ENCODE data around the gene BTN1A1.

Gene BTN1A1

GRCh38 chr6:26552640-26553188 lies 52.6 kb downstream of the BTN1A1 start:
- Histone ChIP-seq H3K4me3 (ENCODE audit: control insufficient read depth in 1 of 7, extremely low read depth in 1 of 7, insufficient read depth in 4 of 7, low read depth in 2 of 7, low read length in 6 of 7) (peak overlapping the region in 6 of 7 experiments; percentile 75 to 100 (median 90)), H3K9me3 (ENCODE audit: control extremely low read depth in 1 of 5, control insufficient read depth in 4 of 5, insufficient read depth in 2 of 5, low read depth in 1 of 5, low read length in 4 of 5) (no peaks in the 10 kb centered on the region), H3K27ac (ENCODE audit: insufficient read depth in 1 of 2, low read depth in 1 of 2, low read length in 2 of 2, poor library complexity in 1 of 2, severe bottlenecking in 2 of 2) (peak overlapping the region in 1 of 2 experiments; percentile 46), H3K27me3 (replicated peaks in 2 of 5; ENCODE audit: control insufficient read depth in 4 of 5, insufficient read depth in 5 of 5, low read length in 4 of 5) (no peaks in the 10 kb centered on the region), H3K4me1 (ENCODE audit: control extremely low read depth in 1 of 4, control insufficient read depth in 4 of 4, insufficient read depth in 4 of 4, low read length in 3 of 4) (peaks cover 10 to 22% (median 20%) of the 10 kb centered on the region in 4 experiments), H3K36me3 (ENCODE audit: control insufficient read depth in 4 of 4, insufficient read depth in 4 of 4, low read length in 3 of 4) (no peaks in the 10 kb centered on the region)
- ChIA-PET POLR2A (interaction anchor here (1.4 to 1.6 kb wide), 2 partner anchors 16 to 19 kb away, joined by 3 to 5 read pairs; no protein-coding TSS in a partner anchor), CTCF (interaction anchor here (0.8 to 5.1 kb wide), 7 partner anchors 10 to 43 kb away, joined by 3 to 21 read pairs (median 6); no protein-coding TSS in a partner anchor)
- WGBS (ENCODE audit: insufficient coverage), result 69% methylated on average over 10 of the region's 11 CpGs
- DNase-seq, result peak in 2 of 3 donors; percentile 34 to 38

- Histone ChIP-seq H3K4me3 (ENCODE audit: control insufficient read depth in 1 of 7, extremely low read depth in 1 of 7, insufficient read depth in 4 of 7, low read depth in 2 of 7, low read length in 6 of 7) (peak overlapping the region in 6 of 7 experiments; percentile 75 to 100 (median 90)), H3K27ac (ENCODE audit: insufficient read depth in 1 of 2, low read depth in 1 of 2, low read length in 2 of 2, poor library complexity in 1 of 2, severe bottlenecking in 2 of 2) (peak overlapping the region in 1 of 2 experiments; percentile 78)
- POLR2A ChIA-PET, result interaction anchor here (1.4 to 1.6 kb wide), 2 partner anchors 16 to 19 kb away, joined by 3 to 5 read pairs; no protein-coding TSS in a partner anchor
Observed at GRCh38 chr6:26553264-26553634, 53.1 kb downstream of the BTN1A1 start.

GRCh38 chr6:26553635-26554446 lies 53.7 kb downstream of the BTN1A1 start:
- H3K4me1 ChIP-seq (ENCODE audit: control extremely low read depth in 1 of 4, control insufficient read depth in 4 of 4, insufficient read depth in 4 of 4, low read length in 3 of 4), result peaks cover 10 to 22% (median 20%) of the 10 kb centered on the region in 4 experiments
- no peaks in the 10 kb centered on the region for H3K9me3 ChIP-seq (ENCODE audit: control extremely low read depth in 1 of 5, control insufficient read depth in 4 of 5, insufficient read depth in 2 of 5, low read depth in 1 of 5, low read length in 4 of 5)
- H3K4me3 ChIP-seq (ENCODE audit: control insufficient read depth in 1 of 7, extremely low read depth in 1 of 7, insufficient read depth in 4 of 7, low read depth in 2 of 7, low read length in 6 of 7), result peak overlapping the region in 6 of 7 experiments; percentile 75 to 100 (median 90)
- ChIA-PET POLR2A (interaction anchor here (1.4 to 1.6 kb wide), 2 partner anchors 15 to 18 kb away, joined by 3 to 5 read pairs; no protein-coding TSS in a partner anchor), CTCF (interaction anchor here (0.8 to 5.1 kb wide), 11 partner anchors 12 to 264 kb away, joined by 3 to 21 read pairs (median 4); partner anchors contain the start of gene HMGN4)
- peak overlapping the region in 1 of 2 experiments; percentile 78 for H3K27ac ChIP-seq (ENCODE audit: insufficient read depth in 1 of 2, low read depth in 1 of 2, low read length in 2 of 2, poor library complexity in 1 of 2, severe bottlenecking in 2 of 2)
- H3K27me3 ChIP-seq (replicated peaks in 2 of 5; ENCODE audit: control insufficient read depth in 4 of 5, insufficient read depth in 5 of 5, low read length in 4 of 5), result no peaks in the 10 kb centered on the region
- peak; percentile 85 to 93 (median 92) for DNase-seq
- H3K36me3 ChIP-seq (ENCODE audit: control insufficient read depth in 4 of 4, insufficient read depth in 4 of 4, low read length in 3 of 4), result no peaks in the 10 kb centered on the region
- WGBS (ENCODE audit: insufficient coverage), result 1% methylated on average over 19 of the region's 19 CpGs

More at GRCh38 chr6:26553264-26553634, 53.1 kb downstream of the BTN1A1 start:
- peak; percentile 85 to 90 (median 86) for DNase-seq
- Histone ChIP-seq H3K27me3 (replicated peaks in 2 of 5; ENCODE audit: control insufficient read depth in 4 of 5, insufficient read depth in 5 of 5, low read length in 4 of 5) (no peaks in the 10 kb centered on the region), H3K9me3 (ENCODE audit: control extremely low read depth in 1 of 5, control insufficient read depth in 4 of 5, insufficient read depth in 2 of 5, low read depth in 1 of 5, low read length in 4 of 5) (no peaks in the 10 kb centered on the region), H3K4me1 (ENCODE audit: control extremely low read depth in 1 of 4, control insufficient read depth in 4 of 4, insufficient read depth in 4 of 4, low read length in 3 of 4) (peaks cover 10 to 22% (median 20%) of the 10 kb centered on the region in 4 experiments), H3K36me3 (ENCODE audit: control insufficient read depth in 4 of 4, insufficient read depth in 4 of 4, low read length in 3 of 4) (no peaks in the 10 kb centered on the region)
- WGBS (ENCODE audit: insufficient coverage), result 0% methylated on average over 3 of the region's 13 CpGs
- CTCF ChIA-PET, result interaction anchor here (0.8 to 5.1 kb wide), 9 partner anchors 11 to 223 kb away, joined by 3 to 21 read pairs (median 4); partner anchors contain the start of gene HMGN4

GRCh38 chr6:26554447-26554696 lies 54.3 kb downstream of the BTN1A1 start:
- POLR2A ChIA-PET, result interaction anchor here (1.6 kb wide), 1 partner anchor 14 kb away, joined by 3 read pairs; no protein-coding TSS in a partner anchor

GRCh38 chr6:26554697-26555504 lies 54.8 kb downstream of the BTN1A1 start:
- peak overlapping the region in 1 of 2 experiments; percentile 45 for H3K27ac ChIP-seq (ENCODE audit: insufficient read depth in 1 of 2, low read depth in 1 of 2, low read length in 2 of 2, poor library complexity in 1 of 2, severe bottlenecking in 2 of 2)
- H3K4me1 ChIP-seq (ENCODE audit: control extremely low read depth in 1 of 4, control insufficient read depth in 4 of 4, insufficient read depth in 4 of 4, low read length in 3 of 4), result peaks cover 10 to 22% (median 19%) of the 10 kb centered on the region in 4 experiments
- POLR2A ChIA-PET, result no interaction called here
- WGBS (ENCODE audit: insufficient coverage), result 14% methylated on average over 17 of the region's 27 CpGs
- H3K36me3 ChIP-seq (ENCODE audit: control insufficient read depth in 4 of 4, insufficient read depth in 4 of 4, low read length in 3 of 4), result no peaks in the 10 kb centered on the region
- no peaks in the 10 kb centered on the region for H3K9me3 ChIP-seq (ENCODE audit: control extremely low read depth in 1 of 5, control insufficient read depth in 4 of 5, insufficient read depth in 2 of 5, low read depth in 1 of 5, low read length in 4 of 5)
- peak overlapping the region in 6 of 7 experiments; percentile 75 to 100 (median 90) for H3K4me3 ChIP-seq (ENCODE audit: control insufficient read depth in 1 of 7, extremely low read depth in 1 of 7, insufficient read depth in 4 of 7, low read depth in 2 of 7, low read length in 6 of 7)
- CTCF ChIA-PET, result interaction anchor here (1.0 to 5.1 kb wide), 6 partner anchors 9 to 265 kb away, joined by 3 to 21 read pairs (median 4); no protein-coding TSS in a partner anchor
- peak in 2 of 3 donors; percentile 68 to 79 for DNase-seq
- H3K27me3 ChIP-seq (replicated peaks in 2 of 5; ENCODE audit: control insufficient read depth in 4 of 5, insufficient read depth in 5 of 5, low read length in 4 of 5), result no peaks in the 10 kb centered on the region

More at GRCh38 chr6:26554447-26554696, 54.3 kb downstream of the BTN1A1 start:
- CTCF ChIA-PET, result interaction anchor here (1.1 to 5.1 kb wide), 9 partner anchors 12 to 265 kb away, joined by 3 to 21 read pairs (median 4); partner anchors contain the start of gene HMGN4
- Histone ChIP-seq H3K4me3 (ENCODE audit: control insufficient read depth in 1 of 7, extremely low read depth in 1 of 7, insufficient read depth in 4 of 7, low read depth in 2 of 7, low read length in 6 of 7) (peak overlapping the region in 6 of 7 experiments; percentile 75 to 100 (median 90)), H3K9me3 (ENCODE audit: control extremely low read depth in 1 of 5, control insufficient read depth in 4 of 5, insufficient read depth in 2 of 5, low read depth in 1 of 5, low read length in 4 of 5) (no peaks in the 10 kb centered on the region), H3K36me3 (ENCODE audit: control insufficient read depth in 4 of 4, insufficient read depth in 4 of 4, low read length in 3 of 4) (no peaks in the 10 kb centered on the region), H3K4me1 (ENCODE audit: control extremely low read depth in 1 of 4, control insufficient read depth in 4 of 4, insufficient read depth in 4 of 4, low read length in 3 of 4) (peaks cover 10 to 22% (median 20%) of the 10 kb centered on the region in 4 experiments), H3K27me3 (replicated peaks in 2 of 5; ENCODE audit: control insufficient read depth in 4 of 5, insufficient read depth in 5 of 5, low read length in 4 of 5) (no peaks in the 10 kb centered on the region), H3K27ac (ENCODE audit: insufficient read depth in 1 of 2, low read depth in 1 of 2, low read length in 2 of 2, poor library complexity in 1 of 2, severe bottlenecking in 2 of 2) (peak overlapping the region in 1 of 2 experiments; percentile 78)
- WGBS (ENCODE audit: insufficient coverage), result 33% methylated on average over 1 of the region's 1 CpG
- DNase-seq, result no peak

- H3K4me1 ChIP-seq (ENCODE audit: control extremely low read depth in 1 of 4, control insufficient read depth in 4 of 4, insufficient read depth in 4 of 4, low read length in 3 of 4), result peaks cover 10 to 18% (median 15%) of the 10 kb centered on the region in 4 experiments
- CTCF ChIA-PET, result interaction anchor here (1.0 to 5.1 kb wide), 3 partner anchors 10 to 17 kb away, joined by 3 to 21 read pairs (median 4); no protein-coding TSS in a partner anchor
- 74% methylated on average over 10 of the region's 19 CpGs for WGBS (ENCODE audit: insufficient coverage)
- H3K27ac ChIP-seq (ENCODE audit: insufficient read depth in 1 of 2, low read depth in 1 of 2, low read length in 2 of 2, poor library complexity in 1 of 2, severe bottlenecking in 2 of 2), result peak overlapping the region in 1 of 2 experiments; percentile 17
- peak overlapping the region in 2 of 7 experiments; percentile 86 to 99 for H3K4me3 ChIP-seq (ENCODE audit: control insufficient read depth in 1 of 7, extremely low read depth in 1 of 7, insufficient read depth in 4 of 7, low read depth in 2 of 7, low read length in 6 of 7)
- peak in 1 of 3 donors; percentile 45 for DNase-seq
- no peaks in the 10 kb centered on the region for H3K36me3 ChIP-seq (ENCODE audit: control insufficient read depth in 4 of 4, insufficient read depth in 4 of 4, low read length in 3 of 4)
- no peaks in the 10 kb centered on the region for H3K9me3 ChIP-seq (ENCODE audit: control extremely low read depth in 1 of 5, control insufficient read depth in 4 of 5, insufficient read depth in 2 of 5, low read depth in 1 of 5, low read length in 4 of 5)
- POLR2A ChIA-PET, result no interaction called here
- H3K27me3 ChIP-seq (replicated peaks in 2 of 5; ENCODE audit: control insufficient read depth in 4 of 5, insufficient read depth in 5 of 5, low read length in 4 of 5), result no peaks in the 10 kb centered on the region
Observed at GRCh38 chr6:26555505-26556262, 55.6 kb downstream of the BTN1A1 start.
